Right kidney (tissue), 1 donor: Measurements from ENCODE around the gene MAN1A1.
"Not testable (repeated sequence)": the region's sequence is repeated elsewhere in the genome, so short reads cannot be mapped to it uniquely, and the experiment has no call there.

Experiments
- DNase-seq: peaks from one replicate; pipeline ENCODE4 v3.0.0-alpha.2; 2016

MAN1A1 gene

GRCh38 chr6:119171864-119172588 is 177.5 kb downstream of the MAN1A1 start:
- no peak for DNase-seq

GRCh38 chr6:119171088-119171841 is 178.3 kb downstream of the MAN1A1 start:
- DNase-seq = no peak

DNA sequence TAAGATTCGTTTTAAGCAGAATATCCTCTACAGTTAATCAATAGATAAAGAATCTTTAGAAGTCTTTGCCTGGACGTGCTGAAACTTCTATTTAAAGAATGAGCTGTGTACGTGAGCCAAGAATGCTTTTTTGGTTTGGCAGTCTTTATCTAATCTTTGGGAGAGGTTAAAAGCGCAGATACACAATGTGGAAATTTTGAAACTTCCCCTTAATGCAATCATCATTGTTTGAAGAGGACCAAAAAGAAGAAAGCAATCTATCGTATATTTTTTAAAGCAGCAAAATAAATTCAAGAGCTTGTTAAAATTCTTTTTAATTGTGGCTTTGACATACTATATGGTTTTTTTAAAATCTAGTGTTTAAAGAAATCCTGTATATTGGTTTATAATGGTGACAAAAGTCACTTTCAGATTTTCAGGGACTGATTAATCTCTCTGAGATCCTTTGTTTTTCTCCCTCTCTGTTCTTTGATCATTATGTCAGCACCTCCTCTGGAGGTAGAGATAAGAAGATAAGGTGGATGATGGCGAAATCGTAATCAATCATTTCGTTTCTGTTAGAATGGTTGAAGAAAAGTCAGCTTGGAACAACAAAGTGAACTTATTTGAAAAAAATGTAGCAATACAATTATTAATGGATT is 179.0 kb downstream of the MAN1A1 start:
- DNase-seq = no peak

DNA sequence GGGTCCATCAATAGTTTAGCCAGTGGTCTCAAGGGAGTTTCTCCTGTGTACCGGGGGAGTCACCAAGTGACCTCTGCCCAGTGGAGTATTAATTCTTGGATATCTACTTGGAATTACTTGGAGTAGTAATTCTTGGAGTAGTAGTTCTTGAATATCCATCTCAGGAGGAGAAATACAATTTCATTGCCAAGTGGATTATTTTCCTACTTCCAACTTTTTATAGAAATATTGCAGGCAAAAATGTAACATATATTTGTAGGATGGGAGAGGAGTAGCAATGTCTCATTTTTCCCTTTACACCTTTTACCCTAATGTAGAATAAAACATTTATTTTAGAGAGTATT is 179.5 kb downstream of the MAN1A1 start:
- no peak for DNase-seq

DNA sequence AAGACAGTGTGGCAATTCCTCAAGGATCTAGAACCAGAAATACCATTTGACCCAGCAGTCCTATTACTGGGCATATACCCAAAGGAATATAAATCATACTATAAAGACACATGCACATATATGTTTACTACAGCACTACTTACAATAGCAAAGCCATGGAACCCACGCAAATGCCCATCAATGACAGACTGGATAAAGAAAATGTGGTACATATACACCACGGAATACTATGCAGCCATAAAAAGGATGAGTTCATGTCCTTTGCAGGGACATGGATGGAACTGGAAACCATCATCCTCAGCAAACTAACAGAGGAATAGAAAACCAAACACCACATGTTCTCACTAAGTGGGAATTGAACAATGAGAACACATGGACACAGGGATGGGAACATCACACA is 180.2 kb downstream of the MAN1A1 start:
- not testable (repeated sequence) for DNase-seq

DNA sequence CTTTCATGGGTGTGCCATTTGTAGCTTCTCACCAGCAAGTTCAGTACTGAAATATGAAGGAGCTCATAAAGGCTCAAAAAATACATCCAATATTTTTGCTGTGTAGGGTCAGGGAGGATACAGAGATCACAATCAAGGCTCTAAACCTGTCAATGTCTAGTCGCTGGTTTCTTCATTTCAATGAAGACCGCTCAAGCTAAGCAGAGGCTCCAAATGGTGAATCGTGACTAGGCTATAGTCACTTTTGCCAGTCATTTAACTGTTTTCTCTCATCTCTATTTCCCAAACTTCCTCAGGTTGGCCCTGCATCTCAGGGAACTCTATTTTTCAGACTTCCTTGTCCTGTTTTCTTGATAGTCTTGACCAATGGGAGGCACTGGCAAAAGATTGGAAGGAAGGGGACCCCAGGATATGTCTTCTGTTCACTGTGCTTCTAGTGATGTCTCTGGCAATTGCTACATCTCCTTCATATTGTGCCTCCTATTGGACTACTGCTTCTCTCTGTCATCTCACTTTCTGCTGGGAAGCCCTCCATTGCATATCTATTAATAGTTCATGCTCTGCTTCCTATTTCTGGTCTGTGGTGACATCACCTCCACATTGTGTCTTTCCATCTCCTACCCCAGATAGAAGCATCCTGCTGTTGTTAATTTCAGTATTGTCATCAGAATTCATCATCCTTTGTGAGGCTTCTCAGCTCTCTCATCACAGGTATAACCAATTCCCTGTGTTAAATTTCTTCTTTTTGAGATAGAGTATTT is 183.4 kb downstream of the MAN1A1 start:
- no peak for DNase-seq

DNA sequence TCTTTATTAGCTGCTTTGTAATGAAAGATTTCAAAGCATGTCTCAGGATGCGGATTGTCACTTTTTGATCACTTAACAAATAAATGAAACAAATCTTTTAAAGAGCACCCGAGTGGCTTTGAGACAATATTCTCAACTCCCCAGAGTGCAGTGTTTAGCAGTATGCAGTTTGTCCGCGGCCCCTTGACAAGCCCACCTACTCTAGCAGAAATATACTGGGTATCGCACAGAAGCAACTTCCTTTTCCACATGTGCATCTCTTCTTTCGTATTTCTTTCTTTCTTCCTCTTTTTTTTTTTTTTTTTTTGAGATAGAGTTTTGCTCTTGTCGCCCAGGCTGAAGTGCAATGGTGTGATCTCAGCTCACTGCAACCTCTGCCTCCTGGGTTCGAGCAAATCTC is 186.6 kb downstream of the MAN1A1 start:
- no peak for DNase-seq

DNA sequence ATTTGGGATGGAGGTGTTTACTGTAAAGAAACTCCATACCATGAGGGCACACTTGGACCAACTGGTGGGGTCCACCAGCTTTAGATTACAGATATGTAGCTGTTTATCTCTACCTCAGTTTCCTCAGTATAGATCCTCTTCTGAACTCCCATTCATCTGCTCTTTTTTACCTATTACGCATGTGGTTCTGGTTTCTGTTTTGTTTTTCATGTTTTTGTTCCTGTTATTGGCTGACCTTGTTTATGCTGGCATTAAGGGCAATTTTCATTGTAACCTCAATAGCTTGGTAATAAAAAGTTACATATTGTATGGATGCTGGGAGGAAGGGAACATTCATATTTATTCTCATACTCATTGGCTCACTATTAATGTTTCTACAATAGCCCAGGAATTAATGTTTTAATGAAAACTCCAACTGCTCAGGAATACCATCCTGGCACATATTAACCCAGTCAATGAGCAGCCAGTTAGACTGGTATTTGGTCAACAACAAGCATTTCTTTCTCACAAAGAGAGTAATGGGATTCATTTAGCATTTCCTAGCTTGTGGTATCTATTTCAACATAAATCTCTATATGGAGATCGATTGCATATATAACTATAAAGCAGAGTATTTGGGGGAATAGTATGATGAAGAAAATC is 187.3 kb downstream of the MAN1A1 start:
- DNase-seq = peak; percentile 37

DNA sequence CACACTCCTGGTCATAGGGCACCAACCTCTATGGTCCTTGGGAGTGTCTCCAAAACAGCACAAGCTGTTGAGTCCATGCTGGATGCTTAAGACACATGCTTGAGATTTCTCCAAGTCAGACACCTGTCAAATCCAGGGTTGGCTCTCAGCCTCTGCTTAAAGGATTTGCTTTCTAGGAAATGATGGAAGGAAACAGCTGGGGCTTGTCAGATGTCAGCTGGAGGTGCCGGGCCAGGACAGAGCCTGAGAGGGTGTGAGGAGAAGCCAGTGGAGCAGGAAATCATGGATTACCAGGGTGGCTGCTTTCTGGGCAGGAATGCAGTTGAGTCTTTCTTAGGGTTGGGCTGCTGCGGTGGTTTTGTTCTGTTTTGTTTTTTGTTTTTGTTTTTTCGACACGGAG is 188.1 kb downstream of the MAN1A1 start:
- DNase-seq = no peak

- no peak for DNase-seq
Observed at GRCh38 chr6:119160911-119161310, 188.7 kb downstream of the MAN1A1 start.

- DNase-seq = no peak
Observed at GRCh38 chr6:119158057-119158848, 191.3 kb downstream of the MAN1A1 start.

- DNase-seq = no peak
Observed at GRCh38 chr6:119157506-119157815, 192.1 kb downstream of the MAN1A1 start.

DNA sequence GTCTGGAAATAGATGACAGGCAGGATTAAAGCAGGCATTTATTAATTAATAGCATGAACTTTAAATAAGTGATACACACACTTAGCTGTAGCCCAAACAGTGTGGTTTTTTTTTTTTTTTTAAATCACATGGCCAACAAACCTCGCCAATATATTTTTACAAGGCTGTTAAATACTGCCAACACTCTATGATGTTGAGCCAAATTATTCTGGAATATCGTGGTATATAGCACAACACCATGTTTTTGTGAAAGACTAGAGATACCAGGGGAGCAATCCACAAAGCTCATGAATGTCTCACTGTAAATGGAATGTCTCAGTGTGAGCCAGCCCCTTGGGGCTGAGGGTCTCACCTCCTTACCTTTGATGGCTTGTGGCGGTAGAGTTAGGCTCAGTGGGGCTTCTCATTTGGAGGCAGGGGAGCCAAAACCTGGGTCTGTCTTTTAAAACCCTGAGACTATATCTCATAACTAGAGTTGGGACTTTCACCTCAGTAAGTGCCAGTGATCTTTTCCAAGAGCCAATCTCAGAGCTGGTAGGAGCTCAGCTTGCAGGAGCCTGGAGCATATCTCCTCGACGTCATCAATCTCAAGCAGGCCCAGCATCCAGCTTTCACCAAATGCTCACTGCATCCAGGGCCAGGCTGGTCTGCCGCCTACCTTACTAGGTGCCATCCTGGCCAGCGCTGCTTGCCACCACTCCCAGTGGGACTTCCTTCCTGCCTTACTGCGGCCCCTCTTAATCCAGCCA is 192.6 kb downstream of the MAN1A1 start:
- no peak for DNase-seq

DNA sequence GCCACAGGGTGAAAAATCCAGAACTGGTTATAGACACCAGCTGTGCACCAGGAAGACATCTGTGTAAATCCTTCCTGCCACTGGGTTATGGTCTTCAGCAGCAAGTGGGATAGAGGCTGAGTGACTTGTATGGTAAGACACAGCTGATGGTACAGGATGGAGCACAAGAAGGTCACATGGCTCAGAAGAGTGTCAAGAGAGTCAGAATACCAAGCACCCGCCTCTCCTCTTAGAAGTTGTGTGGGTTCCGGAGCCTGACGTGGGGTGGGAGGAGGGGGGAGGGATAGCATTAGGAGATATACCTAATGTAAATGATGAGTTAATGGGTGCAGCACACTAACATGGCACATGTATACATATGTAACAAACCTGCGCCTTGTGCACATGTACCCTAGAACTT is 193.5 kb downstream of the MAN1A1 start:
- DNase-seq = not testable (repeated sequence)

DNA sequence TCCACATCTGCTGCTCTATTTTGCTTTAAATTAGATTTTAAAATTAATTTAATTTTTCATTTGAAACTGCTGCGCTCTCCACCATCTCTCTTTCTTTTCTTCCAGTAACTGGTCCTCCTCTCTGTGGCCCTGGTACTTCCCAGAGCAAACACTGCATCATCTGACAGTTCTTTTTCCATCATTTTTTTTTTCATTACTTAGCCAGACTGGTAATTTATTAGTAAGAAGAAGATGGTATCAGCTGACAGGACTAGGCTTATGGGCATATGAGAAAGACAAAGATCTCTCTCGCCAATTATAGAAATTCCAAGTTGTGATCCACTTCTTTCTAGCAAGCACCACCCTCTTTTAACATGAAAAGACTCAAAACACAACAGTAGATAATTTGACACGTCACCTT is 197.4 kb downstream of the MAN1A1 start:
- DNase-seq = no peak

- peak; percentile 25 for DNase-seq
Observed at GRCh38 chr6:119148825-119149525, 200.6 kb downstream of the MAN1A1 start.

DNA sequence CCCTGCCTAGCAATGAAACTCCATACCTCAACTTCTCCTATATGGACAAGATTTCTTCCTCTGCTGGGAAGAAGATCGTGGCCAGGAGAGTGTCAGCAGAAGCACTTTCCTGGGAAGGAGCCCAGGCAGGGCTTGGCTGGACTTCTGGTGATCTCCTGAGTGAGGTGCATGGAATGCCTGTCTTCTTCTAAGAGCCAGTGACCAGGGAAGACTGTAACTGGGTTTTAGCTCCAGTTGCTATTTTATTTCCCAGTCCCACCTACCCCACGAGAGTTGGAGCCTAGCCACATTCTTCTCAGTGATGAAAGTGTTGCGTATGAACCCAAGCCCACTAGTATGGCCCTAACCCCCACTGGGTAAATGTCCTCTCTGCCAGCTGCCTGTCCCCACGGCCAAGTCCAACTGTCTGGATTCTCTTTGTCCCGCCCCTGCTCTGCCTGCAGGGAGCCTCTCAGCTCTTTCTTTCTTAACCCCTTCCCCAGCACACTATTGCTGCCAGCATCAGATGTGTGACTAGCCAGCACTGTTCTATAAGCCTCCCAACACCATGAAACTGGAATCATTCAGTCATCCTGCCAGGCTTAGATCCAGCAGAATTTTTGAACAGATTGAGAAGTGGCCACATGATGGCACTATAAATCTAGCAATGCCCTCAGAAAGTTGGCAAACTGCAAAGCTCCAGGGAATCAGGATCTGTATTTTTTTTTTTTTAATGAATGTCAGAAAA is 201.3 kb downstream of the MAN1A1 start:
- peak; percentile 38 for DNase-seq

- DNase-seq = no peak
Observed at GRCh38 chr6:119147101-119148053, 202.2 kb downstream of the MAN1A1 start.
